ENCODE data around the gene TRMT10C.

DNA sequence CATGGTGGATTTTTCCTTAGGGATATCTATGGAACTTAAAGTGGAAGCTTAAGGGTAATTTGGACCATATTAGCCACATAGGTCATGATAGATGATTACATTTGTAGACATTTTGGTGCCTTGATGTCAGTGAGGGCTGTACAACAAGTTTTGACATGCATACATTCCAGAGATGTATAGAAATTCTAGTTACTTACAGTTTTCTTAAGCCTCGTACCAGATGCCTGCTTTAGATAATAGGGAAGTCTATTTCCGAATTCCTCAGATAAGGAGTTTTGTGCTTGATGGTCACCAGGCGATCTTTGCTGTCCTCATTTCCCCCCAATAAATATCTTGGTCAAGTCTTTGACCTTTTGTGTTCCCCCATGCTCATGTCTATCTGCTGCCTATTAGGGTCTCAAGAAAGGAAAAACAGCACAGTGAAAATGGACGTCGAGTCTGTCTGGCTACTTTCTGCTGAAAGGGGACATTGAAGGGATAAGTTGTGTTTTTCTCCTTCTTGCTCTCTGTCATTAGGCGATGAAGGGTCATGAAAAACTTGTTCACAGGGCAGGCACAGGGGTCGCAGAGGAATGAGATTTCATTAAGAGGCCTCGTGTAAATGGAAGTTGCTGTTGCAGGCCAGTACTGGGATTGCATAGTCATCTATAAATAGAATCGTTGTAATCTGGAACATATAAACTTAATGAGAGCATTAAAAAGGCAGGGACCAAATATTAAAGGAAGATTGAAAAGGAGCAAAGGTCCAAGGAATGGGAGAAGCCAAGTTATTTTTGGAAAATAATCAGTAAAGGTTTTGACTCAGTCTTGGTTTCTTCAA, 28.7 kb upstream of the TRMT10C start:
- TF ChIP-seq CTCF (conservative IDR thresholded peaks at IDR 0.05; ENCODE audit: low read depth, low read length), result no peak
- no peak for TF ChIP-seq EZH2 (IDR thresholded peaks at IDR 0.05; ENCODE audit: borderline replicate concordance, low read depth, low read length, poor library complexity, severe bottlenecking)
